ENCODE data around the gene DEPDC1B.

- TF ChIP-seq POLR2A (IDR thresholded peaks at IDR 0.05) (no peak), CTCF (IDR thresholded peaks at IDR 0.05) (no peak), POLR2AphosphoS5 (IDR thresholded peaks at IDR 0.05) (no peak), EP300 (IDR thresholded peaks at IDR 0.05) (no peak)
Observed at GRCh38 chr5:60549841-60550240, 150.1 kb downstream of the DEPDC1B start.
